GM21360 (cell line): ENCODE results near the gene HERC6.
A peak's percentile ranks its signal among the peaks of the same experiment; 100 is the strongest.
"Not testable (repeated sequence)": the region's sequence is repeated elsewhere in the genome, so short reads cannot be mapped to it uniquely, and the experiment has no call there.

ENCODE experiments used
- ATAC-seq: cut with Tn5 transposase; IDR thresholded peaks from one replicate; pipeline ENCODE4 v1.9.1; 2021; ENCODE audit warnings: mild to moderate bottlenecking, moderate library complexity; ENCODE audit not compliant: unreplicated experiment

Gene HERC6

DNA sequence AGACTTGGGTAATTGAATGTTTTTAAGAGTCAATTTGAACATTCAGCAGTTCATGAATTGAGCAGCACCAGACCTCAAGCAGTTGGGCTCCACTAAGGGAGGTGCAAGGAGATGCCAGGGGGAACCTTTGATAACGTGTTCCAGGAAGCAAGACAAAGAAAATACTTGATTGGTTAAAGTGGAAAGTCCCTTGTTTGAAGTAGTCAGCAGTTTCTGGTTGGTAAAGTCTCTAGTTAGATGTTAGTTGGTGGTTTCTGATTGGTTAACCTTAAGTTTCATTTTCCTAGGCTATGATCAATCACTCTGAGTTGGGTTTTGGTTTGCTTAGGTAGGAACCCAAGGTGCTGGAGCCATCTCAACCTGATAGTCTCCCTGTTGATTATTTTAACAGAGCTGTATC is 4.0 kb downstream of the HERC6 start:
- peak; percentile 46 for ATAC-seq

GRCh38 chr4:88390128-88390527 is 11.5 kb downstream of the HERC6 start:
- ATAC-seq: no peak

GRCh38 chr4:88391703-88392102 is 13.1 kb downstream of the HERC6 start:
- ATAC-seq: no peak

- no peak for ATAC-seq
Measured at GRCh38 chr4:88396681-88397080, 18.0 kb downstream of the HERC6 start.

GRCh38 chr4:88398381-88398780 is 19.7 kb downstream of the HERC6 start:
- ATAC-seq: no peak

- no peak for ATAC-seq
Measured at GRCh38 chr4:88409206-88409605, 30.6 kb downstream of the HERC6 start.

DNA sequence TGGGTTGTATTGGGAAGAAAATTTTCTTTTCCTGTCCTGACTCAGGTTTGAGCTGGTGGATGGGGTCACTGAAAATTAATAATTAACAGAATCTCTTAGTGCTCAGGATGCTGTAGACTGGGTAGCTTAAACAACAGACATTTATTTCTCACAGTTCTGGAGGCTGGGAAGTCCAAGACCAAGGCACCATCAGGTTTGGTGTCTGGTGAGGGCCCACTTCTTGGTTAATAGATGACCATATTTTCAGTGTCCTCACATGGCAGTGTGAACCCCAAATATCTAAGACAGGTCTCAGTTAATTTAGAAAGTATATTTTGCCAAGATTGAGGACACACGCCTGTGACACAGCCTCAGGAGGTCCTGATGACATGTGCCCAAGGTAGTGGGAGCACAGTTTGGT is 31.1 kb downstream of the HERC6 start:
- no peak for ATAC-seq

DNA sequence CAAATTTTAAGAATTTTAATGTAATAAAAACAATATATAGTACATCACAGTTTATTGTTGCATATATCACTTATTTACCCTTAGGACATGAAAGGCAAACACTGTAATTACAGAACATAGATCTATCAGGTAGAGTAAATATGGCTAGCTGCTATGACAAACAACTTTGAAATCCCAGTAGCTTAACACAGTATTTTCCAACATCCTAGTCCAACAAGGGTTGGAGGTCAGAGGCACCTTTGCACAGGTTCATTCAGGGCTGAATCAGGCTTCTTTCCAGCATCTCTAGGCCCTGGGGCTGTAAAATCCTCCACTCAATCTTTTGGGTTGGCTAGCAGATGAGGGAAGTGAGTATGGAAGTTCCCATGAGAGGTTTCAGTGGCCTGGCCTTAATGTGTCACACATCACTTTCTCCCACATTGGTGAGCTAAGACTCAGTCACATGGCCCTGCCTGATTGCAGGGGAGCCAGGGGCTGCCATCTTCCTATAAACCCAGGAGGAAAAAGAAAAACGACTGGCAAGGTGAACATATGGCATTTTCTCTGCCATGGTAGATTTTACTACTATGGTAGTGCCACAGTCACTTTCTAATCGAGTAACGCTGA is 32.9 kb downstream of the HERC6 start:
- ATAC-seq: no peak

DNA sequence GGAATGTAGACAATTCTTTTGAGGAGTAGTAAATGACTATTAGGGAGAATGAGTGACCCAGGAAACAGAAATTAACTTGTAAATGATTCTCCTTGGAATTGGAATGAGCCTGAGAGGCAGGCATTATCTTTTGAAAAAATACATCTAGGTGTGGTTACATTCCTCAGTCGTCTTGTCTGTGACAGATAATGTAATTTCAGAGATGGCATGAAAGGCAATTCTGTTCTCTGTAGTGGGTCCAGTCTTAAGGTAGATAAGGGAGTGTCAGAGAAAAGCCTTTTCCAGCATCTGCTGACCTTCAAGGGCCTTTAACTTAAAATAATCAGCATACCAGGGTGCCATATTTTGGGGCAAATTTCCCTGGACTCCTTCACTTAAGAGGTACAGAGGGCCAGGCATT is 35.1 kb downstream of the HERC6 start:
- no peak for ATAC-seq

DNA sequence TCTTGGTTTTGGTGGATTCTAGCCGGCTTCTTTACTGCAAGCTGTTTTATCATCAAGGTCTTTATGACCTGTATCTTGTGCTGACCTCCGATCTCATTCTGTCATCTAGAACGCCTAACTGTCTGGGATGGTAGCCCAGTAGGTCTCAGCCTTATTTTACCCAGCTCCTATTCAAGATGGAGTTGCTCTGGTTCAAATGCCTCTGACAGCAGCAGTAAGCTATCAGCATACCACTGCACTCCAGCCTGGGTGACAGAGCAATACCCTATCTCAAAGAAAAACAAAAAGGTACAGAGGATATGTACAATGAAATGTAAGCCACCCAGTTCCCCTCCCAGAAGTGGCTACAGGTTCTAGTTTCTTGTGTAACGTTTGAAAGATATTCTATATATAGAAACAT is 36.1 kb downstream of the HERC6 start:
- no peak for ATAC-seq

- ATAC-seq: no peak
Measured at GRCh38 chr4:88415982-88416381, 37.3 kb downstream of the HERC6 start.

DNA sequence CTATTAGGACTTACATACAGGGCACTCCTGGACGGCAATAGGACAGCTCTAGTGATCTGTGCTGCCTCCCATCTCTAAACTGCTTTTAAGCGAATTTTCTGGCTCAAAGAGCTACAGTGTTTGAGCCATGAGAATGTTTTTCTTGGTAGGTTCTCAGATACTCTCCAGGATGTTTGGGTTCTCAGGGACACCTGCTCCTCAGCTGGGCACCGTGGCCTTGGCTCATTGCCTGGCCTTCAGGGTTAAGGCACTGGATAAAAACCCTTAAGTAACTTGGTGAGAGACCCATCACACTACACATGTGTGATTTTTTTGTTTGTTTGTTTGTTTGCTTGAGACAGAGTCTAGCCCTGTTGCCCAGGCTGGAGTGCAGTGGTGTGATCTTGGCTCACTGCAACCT is 39.8 kb downstream of the HERC6 start:
- no peak for ATAC-seq

DNA sequence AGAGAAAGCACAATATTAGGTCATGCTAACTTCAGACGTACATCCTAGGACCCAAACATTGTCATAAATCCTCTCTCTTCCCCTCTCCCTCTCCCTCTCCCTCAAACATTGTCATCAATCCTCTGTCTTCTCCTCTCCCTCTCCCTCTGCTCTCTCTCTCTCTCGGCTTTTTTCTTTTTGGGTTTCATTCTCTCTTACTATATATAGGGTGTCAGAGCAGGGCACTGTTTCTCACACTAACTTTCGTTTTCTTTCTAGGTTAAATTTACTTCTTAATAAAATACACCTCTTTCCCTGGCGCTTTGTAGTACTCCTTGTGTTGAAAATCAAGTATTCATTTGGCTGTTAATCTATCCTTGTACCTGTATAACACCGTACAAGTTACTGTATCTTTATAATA is 41.2 kb downstream of the HERC6 start:
- ATAC-seq: peak; percentile 84

DNA sequence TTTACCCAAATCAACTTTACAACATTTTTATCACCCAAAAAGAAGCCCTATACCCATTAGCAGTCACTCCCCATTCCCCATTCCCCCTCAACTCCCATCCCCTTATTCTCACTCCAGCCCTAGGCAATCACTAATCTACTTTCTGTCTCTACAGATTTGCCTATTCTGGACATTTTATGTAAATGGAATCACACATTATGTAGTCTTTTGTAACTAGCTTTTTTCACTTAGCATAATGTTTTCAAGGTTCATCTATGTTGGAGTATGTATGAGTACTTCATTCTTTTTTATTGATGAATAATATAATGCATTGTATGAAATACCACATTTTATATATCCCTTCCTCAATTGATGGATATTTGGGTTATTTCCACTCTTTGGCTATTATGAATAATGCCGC is 42.2 kb downstream of the HERC6 start:
- ATAC-seq: no peak

- ATAC-seq: no peak
Measured at GRCh38 chr4:88422403-88422802, 43.8 kb downstream of the HERC6 start.

- ATAC-seq: no peak
Measured at GRCh38 chr4:88429401-88429800, 50.7 kb downstream of the HERC6 start.

DNA sequence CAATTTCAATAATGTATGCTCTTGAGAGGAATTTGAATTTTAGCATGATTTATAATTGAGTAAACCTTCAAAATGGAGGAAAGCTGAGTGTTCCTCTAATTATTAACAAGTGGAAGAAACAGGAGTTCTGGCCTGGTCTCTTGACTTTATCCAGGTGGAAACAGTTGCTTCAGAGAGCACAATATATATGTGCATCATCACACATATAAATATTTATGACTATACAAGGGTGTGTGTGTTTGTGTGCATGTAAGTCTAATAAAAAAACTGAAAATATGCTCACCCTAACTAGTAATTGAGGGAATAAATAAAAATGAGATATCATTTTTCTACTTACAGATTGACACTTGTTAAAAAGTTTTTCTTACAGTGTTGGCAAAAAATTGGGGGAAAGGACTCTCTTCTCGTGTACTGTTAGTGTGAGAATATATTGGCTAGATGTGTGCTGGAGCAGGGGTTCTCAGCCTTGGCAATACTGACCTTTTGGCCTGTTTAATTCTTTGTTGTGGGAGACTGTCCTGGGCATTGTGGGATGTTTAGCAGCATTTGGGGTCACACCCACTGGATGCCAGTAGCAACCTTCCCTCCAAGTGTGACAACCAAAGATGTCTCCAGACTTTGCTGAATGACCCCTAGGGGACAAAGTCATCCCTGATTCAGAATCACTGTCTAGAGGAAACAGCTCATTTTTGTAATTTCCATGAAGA is 57.5 kb downstream of the HERC6 start:
- ATAC-seq: no peak

GRCh38 chr4:88437873-88438272 is 59.2 kb downstream of the HERC6 start:
- not testable (repeated sequence) for ATAC-seq

- ATAC-seq: no peak
Measured at GRCh38 chr4:88439161-88439760, 60.6 kb downstream of the HERC6 start.

GRCh38 chr4:88440146-88440545 is 61.5 kb downstream of the HERC6 start:
- no peak for ATAC-seq

DNA sequence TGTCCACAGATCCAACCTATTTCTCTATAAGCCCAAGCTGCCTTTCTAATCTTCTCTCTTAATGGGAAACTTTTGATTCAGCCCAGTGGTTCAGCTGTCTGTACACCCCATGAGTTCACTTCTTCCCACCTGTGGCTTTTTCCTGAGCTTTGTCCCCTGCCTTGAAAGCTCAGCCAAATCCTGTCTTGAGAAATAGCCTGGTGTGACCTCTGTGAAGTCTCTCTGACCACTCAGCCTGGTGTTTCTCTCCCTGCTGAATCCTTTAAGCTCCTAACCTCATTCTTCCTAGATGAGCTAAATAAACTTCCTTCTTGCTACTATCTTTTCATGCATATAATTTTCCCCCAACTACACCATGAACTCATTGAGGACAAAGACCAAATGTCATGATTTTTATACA is 63.0 kb downstream of the HERC6 start:
- no peak for ATAC-seq

DNA sequence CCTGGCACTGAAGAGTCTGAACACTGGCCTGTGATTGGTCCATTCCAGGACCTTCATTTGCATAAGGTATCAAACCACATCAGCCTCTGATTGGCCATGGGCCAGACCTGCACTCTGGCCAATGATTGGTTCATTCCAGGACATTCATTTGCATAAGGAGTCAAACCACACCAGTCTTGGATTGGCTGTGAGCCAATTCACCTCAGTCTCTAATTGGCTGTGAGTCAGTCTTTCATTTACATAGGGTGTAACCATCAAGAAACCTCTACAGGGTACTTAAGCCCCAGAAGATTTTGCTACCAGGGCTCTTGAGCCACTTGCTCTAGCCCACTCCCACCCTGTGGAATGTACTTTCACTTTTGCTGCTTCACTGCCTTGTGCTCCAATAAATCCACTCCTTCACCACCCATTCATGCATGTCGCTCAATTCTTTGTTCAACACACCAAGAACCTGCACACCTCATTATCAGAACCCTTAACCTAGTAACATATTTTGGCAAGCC is 64.1 kb downstream of the HERC6 start:
- no peak for ATAC-seq
